T-helper 1 cell treated with Interleukin-12 subunit alpha and Interleukin-12 subunit beta and Interleukin-4 antibody, amounts not matched to agents 30 μg/mL and 1 μg/mL, for 36 hours (primary cell): Measurements from ENCODE around the gene CEP57L1.
"Not testable (repeated sequence)": the region's sequence is repeated elsewhere in the genome, so short reads cannot be mapped to it uniquely, and the experiment has no call there.

Source experiments
- H3K27ac Mint-ChIP-seq: one replicate; pipeline ENCODE4 v1.8.0; 2021; ENCODE audit warnings: mild to moderate bottlenecking, mixed read lengths
- H3K27me3 Mint-ChIP-seq: one replicate; pipeline ENCODE4 v1.8.0; 2021; ENCODE audit warnings: low read depth, mixed read lengths
- H3K36me3 Mint-ChIP-seq: one replicate; pipeline ENCODE4 v1.8.0; 2021; ENCODE audit warnings: low read depth, mixed read lengths
- H3K4me1 Mint-ChIP-seq: one replicate; pipeline ENCODE4 v1.8.0; 2021; ENCODE audit warnings: low read depth, mixed read lengths
- H3K4me3 Mint-ChIP-seq: one replicate; pipeline ENCODE4 v1.8.0; 2021; ENCODE audit warnings: mild to moderate bottlenecking, moderate library complexity, mixed read lengths
- H3K9me3 Mint-ChIP-seq: one replicate; pipeline ENCODE4 v1.8.0; 2021; ENCODE audit warnings: mixed read lengths

The CEP57L1 gene

DNA sequence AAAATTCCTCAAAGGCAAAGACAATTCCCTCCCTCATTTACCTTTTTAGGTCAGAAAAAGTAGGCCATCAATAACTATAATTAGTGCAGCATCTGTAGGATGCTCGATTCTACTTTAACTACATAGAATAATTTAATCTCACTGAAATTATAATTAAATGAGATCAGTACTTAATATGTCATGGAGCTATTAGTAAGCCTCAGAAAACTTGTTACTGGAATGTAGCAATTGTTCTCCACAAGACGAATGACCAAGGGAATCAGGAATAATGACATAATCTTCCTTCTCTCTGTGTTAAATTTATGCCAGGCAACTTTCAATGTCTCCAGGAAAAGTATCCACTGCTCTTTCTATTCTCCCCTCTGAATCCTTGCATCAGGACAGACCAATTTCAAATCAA is 34.7 kb upstream of the CEP57L1 start:
- Mint-ChIP-seq H3K9me3 (no peaks in the 10 kb centered on the region), H3K4me3 (no peak overlapping the region), H3K27me3 (peaks cover 23% of the 10 kb centered on the region), H3K27ac (no peak overlapping the region), H3K36me3 (no peaks in the 10 kb centered on the region), H3K4me1 (peaks cover 13% of the 10 kb centered on the region)

DNA sequence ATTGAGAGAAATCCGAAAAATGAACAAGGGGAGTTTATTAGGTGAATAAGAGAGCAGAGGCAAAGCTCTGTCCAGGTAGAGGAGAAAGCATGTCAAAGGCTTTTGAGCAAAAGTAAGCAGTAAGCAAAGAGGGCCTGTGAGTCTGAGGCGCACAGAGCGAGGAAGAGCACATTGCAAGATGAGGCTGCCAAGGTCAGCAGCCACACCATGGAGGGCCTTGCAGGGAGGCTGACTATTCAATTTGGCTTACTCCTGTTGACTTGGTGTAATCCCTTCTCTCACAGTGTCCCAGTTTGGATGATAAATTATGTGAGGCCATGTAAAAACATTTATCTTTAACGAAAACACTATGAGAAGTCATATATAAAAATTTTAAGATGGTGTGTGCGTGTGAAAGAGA is 33.1 kb upstream of the CEP57L1 start:
- peaks cover 15% of the 10 kb centered on the region for H3K4me1 Mint-ChIP-seq
- H3K4me3 Mint-ChIP-seq: no peak overlapping the region
- H3K36me3 Mint-ChIP-seq: no peaks in the 10 kb centered on the region
- no peaks in the 10 kb centered on the region for H3K9me3 Mint-ChIP-seq
- H3K27ac Mint-ChIP-seq: no peak overlapping the region
- peaks cover 18% of the 10 kb centered on the region for H3K27me3 Mint-ChIP-seq

DNA sequence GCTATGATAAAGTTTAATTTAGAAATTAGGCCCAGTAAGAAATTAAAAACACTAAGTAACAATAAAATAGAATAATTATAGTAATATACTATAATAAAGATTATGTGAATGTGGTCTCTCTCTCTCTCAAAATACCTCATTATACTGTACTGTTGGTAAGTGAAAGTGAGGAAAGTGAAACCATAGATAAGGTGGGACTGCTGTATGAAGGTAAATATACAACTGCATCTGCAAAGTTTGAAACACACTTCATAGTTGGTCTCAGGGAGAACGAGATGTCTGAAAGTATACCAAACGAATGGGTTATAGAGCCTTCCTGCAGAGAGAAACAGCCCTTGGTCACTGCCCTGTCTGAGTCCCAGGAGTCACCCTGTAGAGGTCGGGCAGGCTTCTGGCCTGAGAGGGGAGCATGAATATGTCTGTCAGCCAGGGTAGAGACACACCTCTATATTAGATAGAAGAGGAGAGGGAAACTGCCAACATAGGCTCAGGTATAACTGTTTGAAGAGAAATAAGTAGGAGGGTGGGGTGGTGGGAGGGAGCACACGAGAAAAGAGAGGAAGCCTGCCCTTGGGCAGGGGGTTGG is 32.4 kb upstream of the CEP57L1 start:
- Mint-ChIP-seq H3K27ac (no peak overlapping the region), H3K4me1 (peaks cover 15% of the 10 kb centered on the region), H3K27me3 (peaks cover 15% of the 10 kb centered on the region), H3K36me3 (no peaks in the 10 kb centered on the region), H3K9me3 (no peaks in the 10 kb centered on the region), H3K4me3 (no peak overlapping the region)

DNA sequence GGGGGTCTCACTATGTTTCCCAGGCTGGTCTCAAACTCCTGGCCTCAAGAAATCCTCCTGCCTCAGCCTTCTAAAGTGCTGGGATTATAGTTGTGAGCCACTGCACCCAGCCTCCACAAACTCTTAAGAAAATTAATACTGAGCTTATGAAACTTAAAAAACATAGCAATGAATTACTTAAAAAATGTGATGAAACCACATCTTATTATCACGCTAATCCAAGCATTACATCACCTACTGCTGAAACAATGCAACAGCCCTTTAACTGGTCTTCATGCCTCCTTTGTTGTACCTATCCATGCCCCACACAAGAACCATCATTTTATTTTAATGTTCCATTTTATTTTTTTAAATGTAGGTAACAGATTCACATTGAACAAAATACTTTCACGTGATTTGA is 25.6 kb upstream of the CEP57L1 start:
- peaks cover 17% of the 10 kb centered on the region for H3K4me1 Mint-ChIP-seq
- H3K9me3 Mint-ChIP-seq: no peaks in the 10 kb centered on the region
- H3K27me3 Mint-ChIP-seq: peaks cover 6% of the 10 kb centered on the region
- no peaks in the 10 kb centered on the region for H3K36me3 Mint-ChIP-seq
- H3K27ac Mint-ChIP-seq: no peak overlapping the region
- H3K4me3 Mint-ChIP-seq: no peak overlapping the region

DNA sequence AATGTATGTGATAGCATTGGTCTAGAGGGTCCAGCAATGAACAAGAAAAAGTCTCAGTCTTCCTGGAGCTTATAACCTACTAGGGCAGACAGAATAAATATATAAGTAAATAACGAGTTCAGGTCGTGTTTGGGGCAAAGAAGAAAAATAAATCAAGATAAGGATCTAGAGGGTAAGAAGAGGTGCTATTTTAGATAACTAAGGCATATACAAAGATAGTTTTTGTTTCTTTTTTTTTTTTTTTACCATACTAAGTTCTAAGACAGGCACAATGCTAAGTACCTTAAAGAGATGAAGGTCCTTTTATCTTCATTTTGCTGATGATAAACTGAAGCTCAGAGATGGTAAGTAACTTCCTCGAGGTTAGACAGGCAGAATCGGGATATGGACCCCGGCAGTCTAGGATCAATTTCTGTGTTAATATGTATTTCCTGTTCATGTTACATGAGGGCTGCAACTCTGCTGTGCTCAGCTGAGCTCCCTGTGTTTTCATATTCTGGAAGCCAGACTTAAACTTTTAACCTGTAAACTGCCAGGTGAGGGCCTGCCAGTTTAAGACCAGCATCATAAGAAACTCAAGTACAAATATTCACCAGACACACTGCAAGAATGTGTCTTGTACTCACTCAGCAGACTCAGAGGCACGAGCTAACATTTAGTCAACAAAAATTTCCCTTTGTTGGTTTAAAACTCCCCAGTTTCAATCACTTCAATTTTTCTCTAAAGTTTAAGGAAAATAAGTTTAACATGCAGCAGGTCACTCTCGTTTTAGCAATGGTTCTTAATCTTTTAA is 24.0 kb upstream of the CEP57L1 start:
- H3K4me1 Mint-ChIP-seq: peaks cover 15% of the 10 kb centered on the region
- no peaks in the 10 kb centered on the region for H3K9me3 Mint-ChIP-seq
- peaks cover 11% of the 10 kb centered on the region for H3K27me3 Mint-ChIP-seq
- H3K4me3 Mint-ChIP-seq: peak overlapping the region; percentile 26
- no peak overlapping the region for H3K27ac Mint-ChIP-seq
- H3K36me3 Mint-ChIP-seq: no peaks in the 10 kb centered on the region

DNA sequence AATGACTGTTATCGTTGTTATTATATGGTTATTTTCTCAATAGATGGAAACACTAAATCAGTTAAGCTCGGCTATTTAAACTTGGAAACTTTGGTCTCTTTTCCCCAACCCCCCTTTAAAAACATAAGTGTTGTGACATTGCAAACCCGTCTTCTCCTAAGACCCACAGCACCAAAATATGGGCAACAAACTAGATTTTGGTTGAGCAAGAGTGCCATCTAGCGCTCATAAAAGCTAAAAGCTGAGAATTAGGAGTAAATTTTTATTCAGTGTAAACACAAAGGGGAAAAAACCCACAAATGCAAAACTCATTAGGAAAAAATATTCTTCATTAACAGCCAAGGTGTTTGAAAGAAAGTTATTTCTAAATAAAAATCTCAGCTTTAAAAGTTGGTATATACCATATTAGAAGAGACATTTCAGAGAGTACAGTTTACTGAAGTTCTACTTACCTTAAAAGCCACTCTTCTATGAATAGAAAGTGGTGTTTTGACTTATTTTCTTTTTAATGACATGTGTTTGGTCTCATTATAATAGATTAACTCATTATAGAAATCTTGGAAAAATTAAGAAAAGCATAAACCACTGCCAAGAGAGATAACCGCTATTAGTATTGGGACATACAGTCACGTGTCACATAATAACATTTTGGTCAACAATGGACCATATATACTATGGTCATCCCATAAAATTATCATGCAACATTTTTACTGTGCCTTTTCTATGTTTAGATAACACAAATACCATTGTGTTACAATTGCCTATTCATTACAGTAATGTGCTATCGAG is 21.8 kb upstream of the CEP57L1 start:
- Mint-ChIP-seq H3K4me1 (peaks cover 15% of the 10 kb centered on the region), H3K27ac (no peak overlapping the region), H3K9me3 (no peaks in the 10 kb centered on the region), H3K36me3 (no peaks in the 10 kb centered on the region), H3K4me3 (no peak overlapping the region), H3K27me3 (peaks cover 24% of the 10 kb centered on the region)

DNA sequence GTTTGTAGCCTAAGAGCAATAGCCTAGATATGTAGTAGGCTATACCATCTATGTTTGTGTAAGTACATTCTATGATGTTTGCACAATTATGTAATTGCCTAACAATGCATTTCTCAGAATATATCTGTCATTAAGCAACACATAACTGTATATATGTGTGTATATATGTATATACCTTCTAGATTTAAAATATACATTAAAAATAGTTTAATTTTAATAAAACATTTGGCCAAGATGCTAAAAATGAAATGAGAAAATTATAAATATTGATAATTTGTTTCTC is 21.2 kb upstream of the CEP57L1 start:
- H3K9me3 Mint-ChIP-seq: no peaks in the 10 kb centered on the region
- no peak overlapping the region for H3K27ac Mint-ChIP-seq
- H3K4me3 Mint-ChIP-seq: no peak overlapping the region
- peaks cover 15% of the 10 kb centered on the region for H3K4me1 Mint-ChIP-seq
- no peaks in the 10 kb centered on the region for H3K36me3 Mint-ChIP-seq
- peaks cover 24% of the 10 kb centered on the region for H3K27me3 Mint-ChIP-seq

DNA sequence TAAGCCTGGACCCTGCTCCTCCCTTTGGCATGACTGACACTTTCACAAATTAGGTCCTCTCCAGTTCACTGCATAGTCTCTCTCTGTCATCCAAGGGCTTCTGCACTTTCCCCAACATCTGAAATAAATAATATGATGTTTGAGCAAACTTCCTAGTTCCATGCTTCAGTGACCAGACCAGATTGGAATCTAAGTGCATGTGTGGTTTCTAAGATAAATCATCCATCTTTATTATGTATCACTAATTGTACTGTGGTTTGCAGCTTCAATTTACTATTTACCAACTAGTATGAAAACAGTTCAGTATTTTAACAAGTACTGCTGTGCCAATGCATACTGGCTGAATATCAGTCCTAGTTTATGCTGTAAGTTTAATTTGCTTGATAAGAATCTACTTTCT is 19.4 kb upstream of the CEP57L1 start:
- Mint-ChIP-seq H3K4me3 (no peak overlapping the region), H3K9me3 (no peaks in the 10 kb centered on the region), H3K36me3 (no peaks in the 10 kb centered on the region), H3K27ac (no peak overlapping the region), H3K27me3 (peaks cover 24% of the 10 kb centered on the region), H3K4me1 (peaks cover 15% of the 10 kb centered on the region)

DNA sequence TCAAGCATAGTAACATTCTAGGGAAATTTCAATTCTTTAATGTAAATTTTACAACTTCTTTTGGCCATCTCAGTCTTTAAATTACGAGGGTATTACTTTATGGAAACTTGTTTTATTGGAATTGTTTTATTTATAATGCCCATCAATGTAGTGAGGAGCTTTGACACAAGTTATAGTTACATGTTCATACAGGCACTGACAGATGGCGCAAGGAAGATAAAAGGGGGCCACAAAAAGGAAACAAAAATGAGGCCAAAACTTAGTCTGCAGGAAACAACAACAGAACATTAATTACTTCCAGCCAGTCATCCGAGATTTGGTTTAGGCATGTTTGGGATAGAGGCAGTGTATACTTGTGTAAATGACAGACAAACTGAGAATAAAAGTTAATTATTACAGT is 18.9 kb upstream of the CEP57L1 start:
- Mint-ChIP-seq H3K27ac (no peak overlapping the region), H3K4me1 (peaks cover 10% of the 10 kb centered on the region), H3K27me3 (peaks cover 22% of the 10 kb centered on the region), H3K36me3 (no peaks in the 10 kb centered on the region), H3K4me3 (no peak overlapping the region), H3K9me3 (no peaks in the 10 kb centered on the region)

DNA sequence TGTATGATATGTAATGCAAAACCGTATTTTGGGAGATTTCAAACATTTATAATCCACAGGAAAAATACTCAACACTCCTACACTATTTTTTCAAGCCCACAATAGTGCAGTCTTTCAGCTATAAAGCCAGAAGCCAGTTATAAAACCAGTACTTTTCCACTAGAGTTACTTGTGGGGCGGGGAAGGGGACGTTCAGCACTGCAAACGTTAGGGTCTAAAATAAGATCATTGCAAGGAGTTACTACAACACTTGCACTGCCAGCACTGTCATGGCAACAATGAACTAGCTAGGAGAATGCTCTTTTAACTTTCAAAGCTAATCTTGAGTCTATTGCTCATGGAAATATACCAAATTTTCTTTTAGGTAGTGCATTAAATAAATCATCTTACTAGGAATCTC is 15.3 kb upstream of the CEP57L1 start:
- Mint-ChIP-seq H3K9me3 (no peaks in the 10 kb centered on the region), H3K27ac (no peak overlapping the region)

DNA sequence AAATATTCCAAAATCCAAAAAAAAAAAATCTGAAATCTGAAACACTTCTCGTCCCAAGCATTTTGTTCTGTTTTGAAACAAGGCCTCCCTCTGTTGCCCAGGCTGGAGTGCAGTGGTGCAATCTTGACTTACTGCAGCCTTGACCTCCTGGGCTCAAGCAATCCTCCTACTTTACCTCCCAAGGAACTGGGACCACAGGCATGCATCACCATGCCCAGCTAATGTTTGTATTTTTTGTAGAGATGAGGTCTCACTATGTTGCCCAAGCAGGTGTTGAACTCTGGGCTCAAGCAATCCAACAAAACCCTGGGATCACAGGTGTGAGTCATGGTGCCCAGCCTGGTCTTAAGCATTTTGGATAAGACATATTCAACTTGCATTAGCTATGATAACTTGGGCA is 14.3 kb upstream of the CEP57L1 start:
- peaks cover 13% of the 10 kb centered on the region for H3K27me3 Mint-ChIP-seq
- H3K4me3 Mint-ChIP-seq: no peak overlapping the region
- no peaks in the 10 kb centered on the region for H3K36me3 Mint-ChIP-seq
- H3K4me1 Mint-ChIP-seq: no peaks in the 10 kb centered on the region
- no peak overlapping the region for H3K27ac Mint-ChIP-seq
- no peaks in the 10 kb centered on the region for H3K9me3 Mint-ChIP-seq

More for the DNA sequence above, 15.3 kb upstream of the CEP57L1 start:
- H3K36me3 Mint-ChIP-seq: no peaks in the 10 kb centered on the region
- H3K27me3 Mint-ChIP-seq: peaks cover 17% of the 10 kb centered on the region
- H3K4me3 Mint-ChIP-seq: no peak overlapping the region
- no peaks in the 10 kb centered on the region for H3K4me1 Mint-ChIP-seq

DNA sequence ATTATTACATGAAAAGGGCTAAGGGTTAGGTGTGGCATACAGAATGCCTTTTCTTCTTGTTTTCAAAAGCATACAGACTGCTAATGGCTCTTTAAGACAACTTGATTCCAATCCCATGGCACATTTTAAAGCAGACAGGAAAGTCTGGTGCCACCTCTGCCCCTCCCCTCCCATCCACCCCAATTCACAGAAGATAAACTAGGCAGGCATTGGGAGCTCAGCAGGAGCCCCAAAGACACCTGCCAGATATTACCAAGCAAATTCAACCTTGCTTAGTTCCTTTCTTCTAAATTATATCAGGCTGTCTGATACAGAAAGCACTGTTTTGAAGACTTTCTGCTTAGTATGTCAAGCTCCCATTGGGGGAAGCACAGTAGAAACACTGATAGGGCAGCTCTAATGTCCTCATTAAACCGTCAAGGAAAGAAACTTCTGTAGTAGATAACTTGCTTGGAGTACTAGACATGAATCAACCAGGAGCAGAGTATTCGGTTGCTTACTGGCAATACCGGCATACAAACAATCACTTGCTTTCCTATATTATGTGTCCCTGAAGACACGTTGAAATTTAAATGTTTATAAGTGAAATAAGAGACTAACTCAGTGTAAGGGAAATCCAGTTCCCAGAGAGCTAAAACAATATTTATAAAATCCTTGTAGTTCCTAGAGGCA is 13.7 kb upstream of the CEP57L1 start:
- H3K4me1 Mint-ChIP-seq: no peaks in the 10 kb centered on the region
- H3K27ac Mint-ChIP-seq: no peak overlapping the region
- H3K27me3 Mint-ChIP-seq: peaks cover 9% of the 10 kb centered on the region
- H3K9me3 Mint-ChIP-seq: no peaks in the 10 kb centered on the region
- no peak overlapping the region for H3K4me3 Mint-ChIP-seq
- no peaks in the 10 kb centered on the region for H3K36me3 Mint-ChIP-seq

DNA sequence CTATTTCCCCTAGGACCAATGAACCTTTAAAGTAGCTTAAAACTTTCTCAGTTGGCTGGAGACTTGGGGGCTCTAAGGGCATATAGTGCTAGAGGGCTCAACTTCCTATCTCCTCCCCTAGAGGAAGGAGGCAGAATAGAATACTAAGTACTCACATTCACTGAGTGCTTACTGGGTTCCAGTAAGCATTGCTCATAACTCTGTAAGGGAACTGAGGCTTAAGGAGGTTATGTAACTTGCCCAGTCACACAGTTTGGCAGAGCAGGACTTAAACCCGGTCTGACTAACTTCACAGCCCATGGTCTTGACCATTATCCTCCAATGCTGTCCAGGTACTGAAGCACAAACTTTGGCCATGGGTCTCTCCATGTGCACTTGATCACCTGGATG is 13.1 kb upstream of the CEP57L1 start:
- Mint-ChIP-seq H3K4me3 (no peak overlapping the region), H3K9me3 (no peaks in the 10 kb centered on the region), H3K4me1 (no peaks in the 10 kb centered on the region), H3K27me3 (peaks cover 5% of the 10 kb centered on the region), H3K27ac (no peak overlapping the region), H3K36me3 (no peaks in the 10 kb centered on the region)

DNA sequence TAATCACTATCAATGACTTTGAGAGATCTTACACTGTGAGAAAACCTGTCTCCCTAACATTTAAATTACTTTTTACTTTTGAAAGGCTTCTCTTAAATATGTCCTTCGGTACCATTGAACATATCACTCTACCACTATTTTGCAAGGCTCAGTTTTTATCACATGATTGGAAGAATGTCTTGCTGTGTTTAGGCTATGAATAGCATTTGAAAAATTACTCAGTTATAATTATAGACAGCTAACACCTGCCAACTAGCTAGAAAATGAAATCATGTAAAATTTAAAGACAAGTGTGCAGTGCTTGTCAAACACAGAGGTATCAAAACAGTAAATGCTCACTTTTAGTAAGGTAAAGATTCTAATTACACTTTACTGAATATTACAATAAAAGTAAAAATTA is 11.7 kb upstream of the CEP57L1 start:
- Mint-ChIP-seq H3K27me3 (no peaks in the 10 kb centered on the region), H3K4me3 (no peak overlapping the region), H3K4me1 (no peaks in the 10 kb centered on the region), H3K27ac (no peak overlapping the region), H3K9me3 (no peaks in the 10 kb centered on the region), H3K36me3 (no peaks in the 10 kb centered on the region)

DNA sequence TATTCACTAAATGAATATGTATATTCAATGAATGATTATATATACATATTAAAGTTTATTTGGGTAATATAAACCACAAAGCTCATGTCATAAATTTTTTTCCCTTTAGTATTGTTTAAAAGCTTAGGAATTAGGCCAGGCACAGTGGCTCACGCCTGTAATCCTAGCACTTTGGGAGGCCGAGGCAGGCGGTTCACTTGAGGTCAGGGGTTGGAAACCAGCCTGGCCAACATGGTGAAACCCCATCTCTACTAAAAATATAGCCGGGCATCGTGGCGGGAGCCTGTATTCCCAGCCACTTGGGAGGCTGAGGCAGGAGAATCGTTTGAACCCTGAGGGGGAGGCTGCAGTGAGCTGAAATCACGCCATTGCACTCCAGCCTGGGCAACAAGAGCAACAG is 11.2 kb upstream of the CEP57L1 start:
- H3K9me3 Mint-ChIP-seq, H3K27me3 Mint-ChIP-seq, H3K4me1 Mint-ChIP-seq, H3K27ac Mint-ChIP-seq, H3K4me3 Mint-ChIP-seq, H3K36me3 Mint-ChIP-seq: not testable (repeated sequence)
